ENCODE measurements around the gene SCML1. TPM values are rescaled to one million over a fixed set of nuclear protein-coding genes. Genes with fewer than 3 reads are reported as not detected.
"Not testable (repeated sequence)": the region's sequence is repeated elsewhere in the genome, so short reads cannot be mapped to it uniquely, and the experiment has no call there.

SCML1 gene
- total RNA-seq, 1 experiment from 2014 or later: 7.0 TPM

DNA sequence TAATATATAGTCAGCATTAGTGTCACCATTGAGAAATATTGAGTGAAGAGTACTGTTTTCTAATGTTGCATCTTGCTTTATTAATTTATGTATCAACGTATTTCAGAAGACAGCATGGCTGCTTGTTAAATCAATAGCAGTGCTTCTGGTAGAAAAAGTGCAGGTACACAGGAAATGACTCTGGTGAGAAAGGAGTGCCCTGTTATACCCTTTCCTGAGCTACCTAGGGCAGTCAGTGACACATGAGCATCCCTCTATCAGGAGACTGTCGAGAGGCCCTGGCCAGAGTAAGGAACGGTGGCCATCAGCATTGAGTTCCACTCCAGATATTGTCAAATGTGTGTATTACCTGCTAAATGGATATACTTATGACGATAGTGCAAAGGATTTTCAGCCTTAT lies 42.1 kb downstream of the SCML1 start:
- no peak for DNase-seq (ENCODE audit: low read depth, low spot score)
- Histone ChIP-seq H3K27ac (ENCODE audit: low read length) (no peak overlapping the region), H3K36me3 (ENCODE audit: control insufficient read depth, insufficient read depth, low read length) (no peaks in the 10 kb centered on the region), H3K4me1 (ENCODE audit: control insufficient read depth, insufficient read depth, low read length) (no peaks in the 10 kb centered on the region), H3K9me3 (ENCODE audit: control insufficient read depth, insufficient read depth, low read depth, low read length) (no peaks in the 10 kb centered on the region), H3K27me3 (ENCODE audit: control insufficient read depth, insufficient read depth, low read length) (no peaks in the 10 kb centered on the region), H3K4me3 (ENCODE audit: low read depth in 2 of 2, low read length in 2 of 2) (no peak overlapping the region)
- no peak for ATAC-seq
- TF ChIP-seq, protein P1, sequence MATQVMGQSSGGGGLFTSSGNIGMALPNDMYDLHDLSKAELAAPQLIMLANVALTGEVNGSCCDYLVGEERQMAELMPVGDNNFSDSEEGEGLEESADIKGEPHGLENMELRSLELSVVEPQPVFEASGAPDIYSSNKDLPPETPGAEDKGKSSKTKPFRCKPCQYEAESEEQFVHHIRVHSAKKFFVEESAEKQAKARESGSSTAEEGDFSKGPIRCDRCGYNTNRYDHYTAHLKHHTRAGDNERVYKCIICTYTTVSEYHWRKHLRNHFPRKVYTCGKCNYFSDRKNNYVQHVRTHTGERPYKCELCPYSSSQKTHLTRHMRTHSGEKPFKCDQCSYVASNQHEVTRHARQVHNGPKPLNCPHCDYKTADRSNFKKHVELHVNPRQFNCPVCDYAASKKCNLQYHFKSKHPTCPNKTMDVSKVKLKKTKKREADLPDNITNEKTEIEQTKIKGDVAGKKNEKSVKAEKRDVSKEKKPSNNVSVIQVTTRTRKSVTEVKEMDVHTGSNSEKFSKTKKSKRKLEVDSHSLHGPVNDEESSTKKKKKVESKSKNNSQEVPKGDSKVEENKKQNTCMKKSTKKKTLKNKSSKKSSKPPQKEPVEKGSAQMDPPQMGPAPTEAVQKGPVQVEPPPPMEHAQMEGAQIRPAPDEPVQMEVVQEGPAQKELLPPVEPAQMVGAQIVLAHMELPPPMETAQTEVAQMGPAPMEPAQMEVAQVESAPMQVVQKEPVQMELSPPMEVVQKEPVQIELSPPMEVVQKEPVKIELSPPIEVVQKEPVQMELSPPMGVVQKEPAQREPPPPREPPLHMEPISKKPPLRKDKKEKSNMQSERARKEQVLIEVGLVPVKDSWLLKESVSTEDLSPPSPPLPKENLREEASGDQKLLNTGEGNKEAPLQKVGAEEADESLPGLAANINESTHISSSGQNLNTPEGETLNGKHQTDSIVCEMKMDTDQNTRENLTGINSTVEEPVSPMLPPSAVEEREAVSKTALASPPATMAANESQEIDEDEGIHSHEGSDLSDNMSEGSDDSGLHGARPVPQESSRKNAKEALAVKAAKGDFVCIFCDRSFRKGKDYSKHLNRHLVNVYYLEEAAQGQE (IDR thresholded peaks at IDR 0.05; ENCODE audit: insufficient read depth in 1 of 2, low read depth in 2 of 2, low read length in 1 of 2): no peak
- TF ChIP-seq, protein P2, sequence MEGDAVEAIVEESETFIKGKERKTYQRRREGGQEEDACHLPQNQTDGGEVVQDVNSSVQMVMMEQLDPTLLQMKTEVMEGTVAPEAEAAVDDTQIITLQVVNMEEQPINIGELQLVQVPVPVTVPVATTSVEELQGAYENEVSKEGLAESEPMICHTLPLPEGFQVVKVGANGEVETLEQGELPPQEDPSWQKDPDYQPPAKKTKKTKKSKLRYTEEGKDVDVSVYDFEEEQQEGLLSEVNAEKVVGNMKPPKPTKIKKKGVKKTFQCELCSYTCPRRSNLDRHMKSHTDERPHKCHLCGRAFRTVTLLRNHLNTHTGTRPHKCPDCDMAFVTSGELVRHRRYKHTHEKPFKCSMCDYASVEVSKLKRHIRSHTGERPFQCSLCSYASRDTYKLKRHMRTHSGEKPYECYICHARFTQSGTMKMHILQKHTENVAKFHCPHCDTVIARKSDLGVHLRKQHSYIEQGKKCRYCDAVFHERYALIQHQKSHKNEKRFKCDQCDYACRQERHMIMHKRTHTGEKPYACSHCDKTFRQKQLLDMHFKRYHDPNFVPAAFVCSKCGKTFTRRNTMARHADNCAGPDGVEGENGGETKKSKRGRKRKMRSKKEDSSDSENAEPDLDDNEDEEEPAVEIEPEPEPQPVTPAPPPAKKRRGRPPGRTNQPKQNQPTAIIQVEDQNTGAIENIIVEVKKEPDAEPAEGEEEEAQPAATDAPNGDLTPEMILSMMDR (IDR thresholded peaks at IDR 0.05): no peak
- CTCF ChIA-PET: no interaction called here
- POLR2A ChIA-PET: no interaction called here
- BruUV-seq (replicated peaks): no TSS peak
- intact Hi-C loops (cut with micrococcal nuclease; ENCODE audit: unreplicated experiment) (no loop called here), in situ Hi-C loops (cut with HindIII; ENCODE audit: low pct_unique_long_range_greater_than_20kb, low sequenced_read_pairs) (no loop called here)

DNA sequence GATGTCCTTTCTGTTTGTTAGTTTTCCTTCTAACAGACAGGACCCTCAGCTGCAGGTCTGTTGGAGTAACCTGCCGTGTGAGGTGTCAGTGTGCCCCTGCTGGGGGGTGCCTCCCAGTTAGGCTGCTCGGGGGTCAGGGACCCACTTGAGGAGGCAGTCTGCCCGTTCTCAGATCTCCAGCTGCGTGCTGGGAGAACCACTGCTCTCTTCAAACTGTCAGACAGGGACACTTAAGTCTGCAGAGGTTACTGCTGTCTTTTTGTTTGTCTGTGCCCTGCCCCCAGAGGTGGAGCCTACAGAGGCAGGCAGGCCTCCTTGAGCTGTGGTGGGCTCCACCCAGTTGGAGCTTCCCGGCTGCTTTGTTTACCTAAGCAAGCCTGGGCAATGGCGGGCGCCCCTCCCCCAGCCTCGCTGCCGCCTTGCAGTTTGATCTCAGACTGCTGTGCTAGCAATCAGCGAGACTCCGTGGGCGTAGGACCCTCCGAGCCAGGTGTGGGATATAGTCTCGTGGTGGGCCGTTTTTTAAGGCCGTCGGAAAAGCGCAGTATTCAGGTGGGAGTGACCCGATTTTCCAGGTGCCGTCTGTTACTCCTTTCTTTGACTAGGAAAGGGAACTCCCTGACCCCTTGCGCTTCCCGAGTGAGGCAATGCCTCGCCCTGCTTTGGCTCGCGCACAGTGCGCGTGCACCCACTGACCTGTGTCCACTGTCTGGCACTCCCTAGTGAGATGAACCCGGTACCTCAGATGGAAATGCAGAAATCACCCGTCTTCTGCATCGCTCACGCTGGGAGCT lies 49.5 kb downstream of the SCML1 start:
- H3K4me3 ChIP-seq (ENCODE audit: low read depth in 2 of 2, low read length in 2 of 2): peak overlapping the region in 1 of 2 experiments; percentile 20; a peak in 1 of 4 replicates
- DNase-seq (ENCODE audit: low read depth, low spot score); in situ Hi-C loops (cut with HindIII; ENCODE audit: low pct_unique_long_range_greater_than_20kb, low sequenced_read_pairs); H3K4me1 ChIP-seq (ENCODE audit: control insufficient read depth, insufficient read depth, low read length); ATAC-seq; CTCF ChIA-PET; BruUV-seq (replicated peaks); H3K27me3 ChIP-seq (ENCODE audit: control insufficient read depth, insufficient read depth, low read length); H3K9me3 ChIP-seq (ENCODE audit: control insufficient read depth, insufficient read depth, low read depth, low read length); H3K27ac ChIP-seq (ENCODE audit: low read length); H3K36me3 ChIP-seq (ENCODE audit: control insufficient read depth, insufficient read depth, low read length); POLR2A ChIA-PET: not testable (repeated sequence)
- intact Hi-C loops (cut with micrococcal nuclease; ENCODE audit: unreplicated experiment): loop anchor here (5.0 kb wide), 1 partner anchor 426 kb away; no protein-coding TSS in a partner anchor

DNA sequence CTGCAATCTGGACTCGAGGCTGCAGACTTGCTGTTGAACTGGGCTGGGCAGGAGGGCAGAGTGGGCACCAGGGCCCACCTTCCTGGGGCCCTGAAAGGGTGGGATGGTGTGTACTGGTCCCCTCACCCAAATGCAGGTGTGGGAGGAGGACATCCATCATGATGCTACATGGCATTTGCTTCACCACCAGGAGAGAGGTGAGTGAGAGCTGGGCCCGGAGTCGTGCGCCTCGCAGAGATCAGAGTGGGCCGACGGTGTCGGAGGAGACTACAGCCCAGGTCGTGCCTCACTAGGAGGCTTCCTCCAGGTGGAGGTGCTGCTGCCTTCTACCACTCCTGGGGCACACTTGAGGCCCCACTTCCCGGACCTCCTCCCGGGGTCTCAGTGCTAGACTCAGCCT lies 50.3 kb downstream of the SCML1 start:
- BruUV-seq (replicated peaks): no TSS peak
- no peak for DNase-seq (ENCODE audit: low read depth, low spot score)

More for the DNA sequence above, 50.3 kb downstream of the SCML1 start:
- Histone ChIP-seq H3K4me1 (ENCODE audit: control insufficient read depth, insufficient read depth, low read length) (no peaks in the 10 kb centered on the region), H3K4me3 (ENCODE audit: low read depth in 2 of 2, low read length in 2 of 2) (no peak overlapping the region), H3K27ac (ENCODE audit: low read length) (no peak overlapping the region), H3K36me3 (ENCODE audit: control insufficient read depth, insufficient read depth, low read length) (no peaks in the 10 kb centered on the region), H3K9me3 (ENCODE audit: control insufficient read depth, insufficient read depth, low read depth, low read length) (no peaks in the 10 kb centered on the region), H3K27me3 (ENCODE audit: control insufficient read depth, insufficient read depth, low read length) (no peaks in the 10 kb centered on the region)
- POLR2A ChIA-PET: no interaction called here
- TF ChIP-seq, protein P2 (IDR thresholded peaks at IDR 0.05): no peak
- no peak for TF ChIP-seq TCF7L2 (IDR thresholded peaks at IDR 0.05; ENCODE audit: low read depth, low read length)
- no peak for TF ChIP-seq POLR2AphosphoS5 (IDR thresholded peaks at IDR 0.05; ENCODE audit: low read depth, low read length)
- CTCF ChIA-PET: no interaction called here
- ATAC-seq: no peak
- in situ Hi-C loops (cut with HindIII; ENCODE audit: low pct_unique_long_range_greater_than_20kb, low sequenced_read_pairs): no loop called here
- intact Hi-C loops (cut with micrococcal nuclease; ENCODE audit: unreplicated experiment): loop anchor here (5.0 kb wide), 1 partner anchor 425 kb away; no protein-coding TSS in a partner anchor

All from Panc1 (cell line).